Mesenchymal stem cell (in vitro differentiated cells and primary cell): ENCODE results near the gene RNF227.

Experiments used
- DNase-seq: peaks from one replicate; pipeline ENCODE4 v3.0.0-alpha.2; 2013
- H2AFZ ChIP-seq: one replicate; pipeline ENCODE4 v1.6.1; 2013; ENCODE audit warnings: low read depth, mild to moderate bottlenecking, control low read depth, inconsistent platforms, low read length, moderate library complexity
- H2AK5ac ChIP-seq: 2 replicates; pipeline ENCODE4 v1.6.1; 2013; ENCODE audit warnings: low read length, moderate library complexity, mild to moderate bottlenecking, inconsistent platforms; ENCODE audit not compliant: severe bottlenecking
- H2BK120ac ChIP-seq: one replicate; pipeline ENCODE4 v1.6.1; 2013; ENCODE audit warnings: low read depth, mild to moderate bottlenecking, inconsistent platforms, low read length, moderate library complexity
- H2BK12ac ChIP-seq, 2 experiments: one replicate each; pipeline ENCODE4 v1.6.1; 2013; ENCODE audit warnings: inconsistent platforms in 2 of 2, low read length in 2 of 2, mild to moderate bottlenecking in 2 of 2, moderate library complexity in 2 of 2, control low read depth in 1 of 2
- H2BK15ac ChIP-seq: one replicate; pipeline ENCODE4 v1.6.1; 2013; ENCODE audit warnings: mild to moderate bottlenecking, low read depth, inconsistent platforms; ENCODE audit not compliant: poor library complexity, severe bottlenecking
- H2BK5ac ChIP-seq: 2 replicates; pipeline ENCODE4 v1.6.1; 2013; ENCODE audit warnings: low read depth, mild to moderate bottlenecking, low read length, control low read depth, inconsistent platforms; ENCODE audit not compliant: poor library complexity, severe bottlenecking
- H3K14ac ChIP-seq, 2 experiments: one replicate each; pipeline ENCODE4 v1.6.1; 2013; ENCODE audit warnings: inconsistent platforms in 2 of 2, low read length in 2 of 2, control low read depth in 1 of 2, mild to moderate bottlenecking in 1 of 2, moderate library complexity in 1 of 2
- H3K18ac ChIP-seq, 2 experiments: one replicate each; pipeline ENCODE4 v1.6.1; 2013; ENCODE audit warnings: inconsistent platforms in 2 of 2, low read length in 2 of 2, control low read depth in 1 of 2, low read depth in 1 of 2, mild to moderate bottlenecking in 1 of 2
- H3K23ac ChIP-seq, 2 experiments: one replicate each; pipeline ENCODE4 v1.6.1; 2013; ENCODE audit warnings: inconsistent platforms in 2 of 2, low read length in 2 of 2, mild to moderate bottlenecking in 2 of 2, moderate library complexity in 2 of 2, control low read depth in 1 of 2
- H3K27ac ChIP-seq: 2 replicates; pipeline ENCODE4 v1.5.1; 2013; ENCODE audit warnings: mild to moderate bottlenecking, moderate library complexity, low read length, control low read depth, inconsistent platforms; ENCODE audit not compliant: poor library complexity, severe bottlenecking
- H3K27me3 ChIP-seq, 2 experiments: 2 replicates each; pipeline versions ENCODE4 v1.6.1 to v1.7.0; 2013; ENCODE audit warnings: low read length in 2 of 2, mild to moderate bottlenecking in 2 of 2, moderate library complexity in 2 of 2, control low read depth in 1 of 2, inconsistent platforms in 1 of 2; ENCODE audit not compliant: control insufficient read depth in 1 of 2, insufficient read depth in 1 of 2
- H3K36me3 ChIP-seq, 2 experiments: 2 replicates each; pipeline versions ENCODE4 v1.6.1 to v1.7.0; 2013; ENCODE audit warnings: low read length in 2 of 2, control low read depth in 1 of 2, inconsistent platforms in 1 of 2, low read depth in 1 of 2, mild to moderate bottlenecking in 1 of 2; ENCODE audit not compliant: insufficient read depth in 2 of 2, control insufficient read depth in 1 of 2
- H3K4ac ChIP-seq, 2 experiments: one replicate each; pipeline ENCODE4 v1.6.1; 2013; ENCODE audit warnings: inconsistent platforms in 2 of 2, low read length in 2 of 2, mild to moderate bottlenecking in 2 of 2, moderate library complexity in 2 of 2, control low read depth in 1 of 2, low read depth in 1 of 2
- H3K4me1 ChIP-seq: 2 replicates; pipeline ENCODE4 v1.6.1; 2013; ENCODE audit warnings: low read depth, low read length, control low read depth; ENCODE audit not compliant: control insufficient read depth, insufficient read depth
- H3K4me2 ChIP-seq: 2 replicates; pipeline ENCODE4 v1.6.1; 2013; ENCODE audit warnings: low read length, mild to moderate bottlenecking, inconsistent platforms; ENCODE audit not compliant: poor library complexity, severe bottlenecking
- H3K4me3 ChIP-seq, 2 experiments: 2 replicates each; pipeline versions ENCODE4 v1.5.1 to v1.7.0; 2013; ENCODE audit warnings: low read length in 2 of 2, mild to moderate bottlenecking in 2 of 2, control low read depth in 1 of 2, low read depth in 1 of 2; ENCODE audit not compliant: insufficient read depth in 1 of 2
- H3K79me1 ChIP-seq: replicated peaks from 2 replicates; pipeline ENCODE4 v1.6.1; 2013; ENCODE audit warnings: mild to moderate bottlenecking, control low read depth, low read length, inconsistent platforms; ENCODE audit not compliant: poor library complexity, severe bottlenecking
- H3K9ac ChIP-seq: 2 replicates; pipeline ENCODE4 v1.7.0; 2013; ENCODE audit warnings: mild to moderate bottlenecking, low read length, moderate library complexity
- H3K9me3 ChIP-seq: 2 replicates; pipeline ENCODE4 v1.7.0; 2013; ENCODE audit warnings: mild to moderate bottlenecking, low read length; ENCODE audit not compliant: control insufficient read depth
- H4K8ac ChIP-seq: one replicate; pipeline ENCODE4 v1.6.1; 2013; ENCODE audit warnings: inconsistent platforms, mild to moderate bottlenecking, low read length, moderate library complexity
- H4K91ac ChIP-seq: one replicate; pipeline ENCODE4 v1.6.1; 2013; ENCODE audit warnings: mild to moderate bottlenecking, low read length, inconsistent platforms
- whole genome bisulfite sequencing: methylation state at CpG from one replicate; pipeline ENCODE4 v1.1.7; 2013; ENCODE audit warnings: mixed read lengths; 5-methylcytosine and 5-hydroxymethylcytosine counted together

The RNF227 gene

GRCh38 chr17:7881276-7882054 lies 34.6 kb downstream of the RNF227 start:
- 85% methylated on average over 7 of the region's 7 CpGs for whole genome bisulfite sequencing
- no peak overlapping the region for H4K91ac ChIP-seq
- H2AFZ ChIP-seq: no peak overlapping the region
- H2BK5ac ChIP-seq: no peak overlapping the region
- no peak overlapping the region for H3K27ac ChIP-seq
- peaks cover 7% of the 10 kb centered on the region for H3K79me1 ChIP-seq
- no peak overlapping the region for H3K4ac ChIP-seq
- peak overlapping the region; percentile 45 for H4K8ac ChIP-seq
- H2BK120ac ChIP-seq: no peak overlapping the region
- H3K9ac ChIP-seq: no peak overlapping the region
- no peak overlapping the region for H3K14ac ChIP-seq
- no peak overlapping the region for H3K4me3 ChIP-seq
- H3K9me3 ChIP-seq: no peaks in the 10 kb centered on the region
- H3K4me2 ChIP-seq: no peak overlapping the region
- peaks cover 6% of the 10 kb centered on the region for H3K4me1 ChIP-seq
- no peak overlapping the region for H2BK12ac ChIP-seq
- no peak overlapping the region for H2AK5ac ChIP-seq
- no peak overlapping the region for H3K18ac ChIP-seq
- H3K27me3 ChIP-seq: no peaks in the 10 kb centered on the region
- DNase-seq: no peak
- H3K36me3 ChIP-seq: peaks cover 4 to 50% of the 10 kb centered on the region in 2 experiments
- H3K23ac ChIP-seq: no peak overlapping the region
- H2BK15ac ChIP-seq: no peak overlapping the region

- H3K4me1 ChIP-seq: peaks cover 4% of the 10 kb centered on the region
- WGBS: 95% methylated on average over 3 of the region's 3 CpGs
- no peaks in the 10 kb centered on the region for H3K9me3 ChIP-seq
Observed at GRCh38 chr17:7880076-7880868, 35.8 kb downstream of the RNF227 start.

GRCh38 chr17:7878234-7878633 lies 37.9 kb downstream of the RNF227 start:
- Histone ChIP-seq H3K27ac (no peak overlapping the region), H3K9me3 (no peaks in the 10 kb centered on the region), H2AK5ac (no peak overlapping the region), H2BK15ac (no peak overlapping the region), H4K91ac (no peak overlapping the region), H3K4me3 (no peak overlapping the region), H3K18ac (no peak overlapping the region), H3K4me2 (no peak overlapping the region), H3K27me3 (no peaks in the 10 kb centered on the region), H2BK5ac (no peak overlapping the region), H3K79me1 (peaks cover 14% of the 10 kb centered on the region), H3K9ac (no peak overlapping the region), H2BK12ac (no peak overlapping the region), H3K14ac (no peak overlapping the region), H3K36me3 (peaks cover 4 to 70% of the 10 kb centered on the region in 2 experiments), H3K4ac (no peak overlapping the region), H3K23ac (no peak overlapping the region), H2BK120ac (no peak overlapping the region), H3K4me1 (peaks cover 4% of the 10 kb centered on the region), H4K8ac (no peak overlapping the region), H2AFZ (no peak overlapping the region)
- WGBS: 97% methylated on average over 7 of the region's 7 CpGs
- DNase-seq: no peak

More at GRCh38 chr17:7880076-7880868, 35.8 kb downstream of the RNF227 start:
- H3K27ac ChIP-seq: no peak overlapping the region
- no peak overlapping the region for H3K4me3 ChIP-seq
- H3K79me1 ChIP-seq: peaks cover 7% of the 10 kb centered on the region
- H3K23ac ChIP-seq: no peak overlapping the region
- H4K91ac ChIP-seq: no peak overlapping the region
- H2BK120ac ChIP-seq: no peak overlapping the region
- no peak overlapping the region for H2BK12ac ChIP-seq
- no peak overlapping the region for H3K4ac ChIP-seq
- no peak overlapping the region for H4K8ac ChIP-seq
- no peak overlapping the region for H3K14ac ChIP-seq
- no peak overlapping the region for H2AK5ac ChIP-seq
- no peak overlapping the region for H3K9ac ChIP-seq
- no peaks in the 10 kb centered on the region for H3K27me3 ChIP-seq
- no peak overlapping the region for H2BK5ac ChIP-seq
- DNase-seq: no peak
- no peak overlapping the region for H3K4me2 ChIP-seq
- no peak overlapping the region for H3K18ac ChIP-seq
- H3K36me3 ChIP-seq: peaks cover 4 to 58% of the 10 kb centered on the region in 2 experiments
- no peak overlapping the region for H2AFZ ChIP-seq
- no peak overlapping the region for H2BK15ac ChIP-seq

- Histone ChIP-seq H3K27ac (no peak overlapping the region), H3K9ac (no peak overlapping the region), H2BK15ac (no peak overlapping the region), H3K27me3 (no peaks in the 10 kb centered on the region), H3K18ac (no peak overlapping the region), H3K36me3 (peaks cover 3 to 63% of the 10 kb centered on the region in 2 experiments), H4K8ac (no peak overlapping the region), H2BK120ac (no peak overlapping the region), H3K79me1 (peaks cover 17% of the 10 kb centered on the region), H3K4me1 (peaks cover 2% of the 10 kb centered on the region), H2BK5ac (no peak overlapping the region), H2AFZ (no peak overlapping the region), H2AK5ac (no peak overlapping the region), H3K23ac (no peak overlapping the region), H3K4ac (no peak overlapping the region), H3K9me3 (no peaks in the 10 kb centered on the region), H2BK12ac (no peak overlapping the region), H3K14ac (no peak overlapping the region), H4K91ac (no peak overlapping the region), H3K4me3 (no peak overlapping the region), H3K4me2 (no peak overlapping the region)
- 100% methylated on average over 1 of the region's 2 CpGs for WGBS
- DNase-seq: no peak
Observed at GRCh38 chr17:7875804-7876370, 40.2 kb downstream of the RNF227 start.
